Skeletal muscle tissue (tissue), 4 donors: Measurements from ENCODE around the gene RPL36A. TPM values are rescaled to one million over a fixed set of nuclear protein-coding genes. Genes with fewer than 3 reads are reported as not detected.

ENCODE experiments used
- H3K27ac ChIP-seq: one replicate; pipeline ENCODE4 v1.7.0; 2013; ENCODE audit warnings: mild to moderate bottlenecking, low read depth, low read length, inconsistent platforms
- H3K27me3 ChIP-seq, 3 donors: one replicate each; pipeline ENCODE4 v1.7.0; 2013; ENCODE audit warnings: low read length in 3 of 3; ENCODE audit not compliant: control insufficient read depth in 3 of 3, insufficient read depth in 3 of 3
- H3K36me3 ChIP-seq, 3 donors: one replicate each; pipeline ENCODE4 v1.7.0; 2013; ENCODE audit warnings: low read length in 3 of 3; ENCODE audit not compliant: control insufficient read depth in 3 of 3, insufficient read depth in 3 of 3
- H3K4me1 ChIP-seq, 3 donors: one replicate each; pipeline ENCODE4 v1.7.0; 2013; ENCODE audit warnings: low read length in 3 of 3, mild to moderate bottlenecking in 3 of 3; ENCODE audit not compliant: control insufficient read depth in 3 of 3, insufficient read depth in 3 of 3
- H3K4me3 ChIP-seq, 3 donors: one replicate each; pipeline ENCODE4 v1.7.0; 2013; ENCODE audit warnings: low read length in 3 of 3
- H3K9ac ChIP-seq, 3 donors: one replicate each; pipeline ENCODE4 v1.7.0; 2013; ENCODE audit warnings: low read length in 3 of 3, mild to moderate bottlenecking in 3 of 3, moderate library complexity in 2 of 3, low read depth in 1 of 3
- H3K9me3 ChIP-seq, 3 donors: one replicate each; pipeline ENCODE4 v1.7.0; 2013; ENCODE audit warnings: low read length in 3 of 3; ENCODE audit not compliant: control insufficient read depth in 3 of 3
- total RNA-seq: library from RNA; depleted of rRNA; stranded (reverse); fragments of >200 nt; gene quantifications from one replicate; pipeline ENCODE4 v1.2.3, GENCODE V29; 2014
- donor health status: Osteomylitis.

The RPL36A gene
- total RNA-seq, 1 donor from 2014 or later: 349 TPM

DNA sequence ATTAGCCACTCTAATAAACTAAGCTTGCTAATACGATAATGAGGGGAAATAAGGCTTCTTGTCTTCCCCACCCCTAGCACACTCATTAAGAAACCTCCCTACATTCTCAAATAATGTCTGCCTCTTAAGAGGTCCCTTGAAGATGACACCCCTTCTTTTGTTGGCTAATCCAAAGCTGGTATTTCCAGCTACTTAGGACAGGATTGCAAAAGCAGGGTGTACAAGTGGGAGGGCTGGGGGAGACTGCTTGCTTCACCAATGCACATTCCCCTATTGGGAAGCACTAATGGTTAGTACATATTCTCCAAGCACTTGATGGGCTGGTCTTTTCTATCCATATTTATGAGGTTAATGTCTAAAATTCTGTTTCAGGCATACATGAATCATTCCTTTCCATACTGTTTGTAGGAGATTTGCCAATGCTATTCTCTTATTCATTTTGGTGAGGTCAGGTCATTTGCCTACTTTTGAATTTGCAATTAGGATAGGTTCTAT lies 25.5 kb upstream of the RPL36A start:
- Histone ChIP-seq H3K27me3 (no peaks in the 10 kb centered on the region), H3K4me1 (no peaks in the 10 kb centered on the region), H3K9me3 (no peaks in the 10 kb centered on the region), H3K36me3 (no peaks in the 10 kb centered on the region), H3K9ac (no peak overlapping the region), H3K4me3 (no peak overlapping the region), H3K27ac (no peak overlapping the region)

- no peaks in the 10 kb centered on the region for H3K36me3 ChIP-seq
- H3K4me3 ChIP-seq: no peak overlapping the region
- no peak overlapping the region for H3K27ac ChIP-seq
- H3K9me3 ChIP-seq: no peaks in the 10 kb centered on the region
- no peak overlapping the region for H3K9ac ChIP-seq
- no peaks in the 10 kb centered on the region for H3K27me3 ChIP-seq
- no peaks in the 10 kb centered on the region for H3K4me1 ChIP-seq
Measured at GRCh38 chrX:101368800-101369199, 22.0 kb upstream of the RPL36A start.

DNA sequence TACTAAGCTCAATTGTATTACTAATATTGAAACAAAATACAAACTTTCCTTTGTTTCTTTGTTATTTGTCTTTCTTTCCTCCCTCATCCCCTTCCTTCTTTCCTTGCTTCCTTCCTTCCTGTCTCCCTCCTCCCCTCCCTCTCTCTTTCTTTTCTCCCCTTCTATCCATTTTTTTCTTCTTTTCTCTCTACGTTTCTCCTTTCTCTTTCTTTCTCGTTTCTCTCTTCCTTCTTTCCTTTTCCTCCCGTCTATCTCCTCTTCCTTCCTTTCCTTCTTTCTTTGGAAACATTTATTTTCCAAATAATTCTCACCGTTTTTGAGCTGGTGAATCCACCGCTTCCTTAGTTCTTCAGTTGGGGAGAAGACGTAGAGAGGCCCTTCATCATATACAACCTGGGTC lies 21.1 kb upstream of the RPL36A start:
- no peak overlapping the region for H3K27ac ChIP-seq
- H3K36me3 ChIP-seq: no peaks in the 10 kb centered on the region
- H3K9me3 ChIP-seq: no peaks in the 10 kb centered on the region
- H3K4me1 ChIP-seq: no peaks in the 10 kb centered on the region
- H3K27me3 ChIP-seq: no peaks in the 10 kb centered on the region
- H3K9ac ChIP-seq: no peak overlapping the region
- no peak overlapping the region for H3K4me3 ChIP-seq

- H3K27ac ChIP-seq: no peak overlapping the region
- H3K9ac ChIP-seq: no peak overlapping the region
- no peaks in the 10 kb centered on the region for H3K27me3 ChIP-seq
- H3K4me3 ChIP-seq: no peak overlapping the region
- H3K36me3 ChIP-seq: no peaks in the 10 kb centered on the region
- no peaks in the 10 kb centered on the region for H3K9me3 ChIP-seq
- H3K4me1 ChIP-seq: no peaks in the 10 kb centered on the region
Measured at GRCh38 chrX:101370888-101371504, 19.8 kb upstream of the RPL36A start.

DNA sequence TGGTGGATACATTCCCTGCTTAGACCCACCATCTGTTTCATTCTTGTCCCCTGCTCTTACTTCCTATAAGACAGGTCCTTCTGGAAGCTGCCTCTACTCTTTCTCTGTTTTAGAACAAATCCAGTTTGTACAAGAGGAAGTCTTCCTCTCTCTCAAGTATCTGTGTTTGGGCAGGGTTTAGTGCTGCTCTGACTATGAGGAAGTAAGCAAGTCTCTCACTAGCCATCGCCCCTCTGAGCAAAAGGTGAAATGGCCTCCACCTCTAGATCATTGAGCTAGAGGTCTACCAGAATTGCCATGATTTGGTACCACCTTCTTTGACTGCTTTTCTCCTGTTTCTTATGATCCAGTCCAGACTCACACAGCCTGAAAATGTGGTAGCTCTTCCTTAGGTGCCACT lies 13.3 kb upstream of the RPL36A start:
- Histone ChIP-seq H3K9me3 (no peaks in the 10 kb centered on the region), H3K27ac (no peak overlapping the region), H3K4me1 (no peaks in the 10 kb centered on the region), H3K36me3 (no peaks in the 10 kb centered on the region), H3K4me3 (no peak overlapping the region), H3K27me3 (no peaks in the 10 kb centered on the region), H3K9ac (no peak overlapping the region)

- Histone ChIP-seq H3K4me3 (no peak overlapping the region), H3K36me3 (no peaks in the 10 kb centered on the region)
Measured at GRCh38 chrX:101383679-101384205, 7.1 kb upstream of the RPL36A start.

GRCh38 chrX:101385026-101385684 lies 5.7 kb upstream of the RPL36A start:
- Histone ChIP-seq H3K9me3 (no peaks in the 10 kb centered on the region), H3K36me3 (no peaks in the 10 kb centered on the region), H3K27me3 (no peaks in the 10 kb centered on the region), H3K9ac (no peak overlapping the region), H3K27ac (no peak overlapping the region), H3K4me3 (no peak overlapping the region), H3K4me1 (no peaks in the 10 kb centered on the region)

More at GRCh38 chrX:101383679-101384205, 7.1 kb upstream of the RPL36A start:
- no peaks in the 10 kb centered on the region for H3K9me3 ChIP-seq
- no peak overlapping the region for H3K9ac ChIP-seq
- H3K27me3 ChIP-seq: no peaks in the 10 kb centered on the region
- H3K4me1 ChIP-seq: no peaks in the 10 kb centered on the region
- no peak overlapping the region for H3K27ac ChIP-seq

- H3K36me3 ChIP-seq: no peaks in the 10 kb centered on the region
- peaks cover 0 to 2% (median 0%) of the 10 kb centered on the region in 3 donors for H3K4me1 ChIP-seq
- no peaks in the 10 kb centered on the region for H3K9me3 ChIP-seq
- no peak within 1 kb of the TSS for H3K4me3 ChIP-seq
- no peak within 1 kb of the TSS for H3K9ac ChIP-seq
- H3K27me3 ChIP-seq: no peaks in the 10 kb centered on the region
- H3K27ac ChIP-seq: no peak within 1 kb of the TSS
Measured at GRCh38 chrX:101385795-101386541, 4.8 kb upstream of the RPL36A start, which contains the start of gene BTK. Gene BTK (minus strand): TSS chrX:101386191. CDS start chrX:101375284, 10,907 bp downstream.

DNA sequence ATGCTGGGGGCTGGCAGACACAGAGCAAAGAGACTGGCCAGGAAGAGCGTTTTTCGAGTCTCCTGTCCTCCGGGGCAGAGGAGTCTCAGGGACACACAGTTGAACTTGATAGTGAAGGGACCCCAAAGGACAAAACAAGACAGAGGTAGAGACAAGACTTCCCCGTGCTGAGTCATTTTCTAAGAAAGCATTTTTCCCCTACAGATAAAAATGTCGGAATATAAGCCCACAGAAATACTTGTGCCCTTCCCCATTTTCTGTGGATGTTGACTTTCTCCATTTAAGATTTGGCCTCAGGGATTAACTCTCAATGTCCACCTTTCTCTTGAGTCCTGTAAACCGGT lies 4.3 kb upstream of the RPL36A start:
- H3K27me3 ChIP-seq: no peaks in the 10 kb centered on the region
- no peak overlapping the region for H3K9ac ChIP-seq
- no peaks in the 10 kb centered on the region for H3K36me3 ChIP-seq
- H3K27ac ChIP-seq: no peak overlapping the region
- H3K4me3 ChIP-seq: no peak overlapping the region
- H3K4me1 ChIP-seq: peaks cover under 1 to 3% (median 2%) of the 10 kb centered on the region in 3 donors
- H3K9me3 ChIP-seq: no peaks in the 10 kb centered on the region

- Histone ChIP-seq H3K27ac (no peak overlapping the region), H3K9ac (no peak overlapping the region), H3K4me3 (no peak overlapping the region), H3K9me3 (no peaks in the 10 kb centered on the region), H3K4me1 (peaks cover 2 to 8% (median 3%) of the 10 kb centered on the region in 3 donors), H3K36me3 (peaks cover 0 to 3% (median 0%) of the 10 kb centered on the region in 3 donors), H3K27me3 (no peaks in the 10 kb centered on the region)
Measured at GRCh38 chrX:101388604-101389003, 2.2 kb upstream of the RPL36A start.
